Measurements from ENCODE around the gene AGAP2. TPM values are rescaled to one million over a fixed set of nuclear protein-coding genes. Genes with fewer than 3 reads are reported as not detected.

The AGAP2 gene
- total RNA-seq, 1 experiment from 2014 or later: 0.19 TPM

DNA sequence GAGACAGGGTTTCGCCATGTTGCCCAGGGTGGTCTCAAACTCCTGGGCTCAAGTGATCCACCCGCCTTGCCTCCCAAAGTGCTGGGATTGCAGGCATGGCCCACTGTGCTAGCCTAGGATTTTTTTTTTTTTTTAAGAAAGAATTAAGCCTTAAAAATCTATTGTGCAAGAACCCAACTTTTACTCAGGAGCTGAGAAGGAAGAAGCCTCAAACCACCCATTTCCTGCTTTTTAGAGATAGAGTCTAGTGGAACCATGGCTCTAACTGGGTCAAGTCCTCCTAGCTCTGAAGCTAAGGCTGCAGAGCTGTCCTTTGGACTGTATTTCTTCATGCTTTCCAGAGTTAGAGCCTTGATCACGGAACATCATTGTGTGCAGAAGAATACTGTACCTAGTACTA is 42.7 kb upstream of the AGAP2 start:
- ChIA-PET POLR2A (interaction anchor here (0.7 to 3.7 kb wide), 6 partner anchors 8 to 153 kb away, joined by 3 to 39 read pairs (median 3); partner anchors contain the start of genes CTDSP2, CYP27B1, EEF1AKMT3 and METTL1), CTCF (interaction anchor here (0.7 to 1.5 kb wide), 8 partner anchors 9 to 125 kb away, joined by 3 to 7 read pairs (median 4); partner anchors contain the start of genes EEF1AKMT3 and METTL1)
- H3K27ac Mint-ChIP-seq (ENCODE audit: low read depth, unreplicated experiment): peak overlapping the region; percentile 20
- no peak for DNase-seq (ENCODE audit: unreplicated experiment)
- intact Hi-C loops (cut with micrococcal nuclease): no loop called here
- no TSS peak for BruUV-seq (replicated peaks)
- H3K27me3 Mint-ChIP-seq (ENCODE audit: insufficient read depth, unreplicated experiment): no peaks in the 10 kb centered on the region
- no peaks in the 10 kb centered on the region for H3K9me3 Mint-ChIP-seq (ENCODE audit: unreplicated experiment)
- peaks cover 21% of the 10 kb centered on the region for H3K4me1 Mint-ChIP-seq (ENCODE audit: insufficient read depth, unreplicated experiment)
- peaks cover 36% of the 10 kb centered on the region for H3K36me3 Mint-ChIP-seq (ENCODE audit: insufficient read depth, unreplicated experiment)
- H3K4me3 Mint-ChIP-seq (ENCODE audit: unreplicated experiment): no peak overlapping the region
- no peak for TF ChIP-seq CTCF (IDR thresholded peaks at IDR 0.05; ENCODE audit: unreplicated experiment)

GRCh38 chr12:57780284-57780897 is 41.8 kb upstream of the AGAP2 start:
- H3K9me3 Mint-ChIP-seq (ENCODE audit: unreplicated experiment): no peaks in the 10 kb centered on the region
- POLR2A ChIA-PET: interaction anchor here (0.9 to 3.7 kb wide), 2 partner anchors 7 to 65 kb away, joined by 3 to 39 read pairs; partner anchors contain the start of genes EEF1AKMT3 and METTL1
- H3K4me1 Mint-ChIP-seq (ENCODE audit: insufficient read depth, unreplicated experiment): peaks cover 25% of the 10 kb centered on the region

DNA sequence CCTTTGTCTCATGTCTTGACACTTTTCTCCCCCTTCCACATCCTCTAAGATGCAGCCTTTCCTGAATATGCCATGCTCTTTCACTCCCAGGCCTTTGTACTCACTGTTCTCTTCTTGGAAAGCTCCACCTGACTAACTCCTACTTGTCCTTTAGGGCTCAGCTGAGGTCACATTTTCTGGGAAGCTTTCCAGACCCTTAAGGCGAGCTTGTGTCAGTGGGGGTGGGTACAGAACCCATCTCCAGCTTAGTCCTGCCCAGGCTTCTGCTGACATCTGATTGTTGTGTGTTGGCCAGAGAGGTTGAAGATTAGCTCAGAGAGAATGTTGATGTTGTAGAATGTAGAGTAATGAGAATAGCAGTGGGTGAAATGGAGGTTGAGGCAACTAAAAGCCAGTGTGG is 41.2 kb upstream of the AGAP2 start:
- no peak for TF ChIP-seq CTCF (IDR thresholded peaks at IDR 0.05; ENCODE audit: unreplicated experiment)
- intact Hi-C loops (cut with micrococcal nuclease): no loop called here
- Mint-ChIP-seq H3K27me3 (ENCODE audit: insufficient read depth, unreplicated experiment) (no peaks in the 10 kb centered on the region), H3K4me1 (ENCODE audit: insufficient read depth, unreplicated experiment) (peaks cover 25% of the 10 kb centered on the region), H3K9me3 (ENCODE audit: unreplicated experiment) (no peaks in the 10 kb centered on the region), H3K4me3 (ENCODE audit: unreplicated experiment) (no peak overlapping the region), H3K36me3 (ENCODE audit: insufficient read depth, unreplicated experiment) (peaks cover 31% of the 10 kb centered on the region), H3K27ac (ENCODE audit: low read depth, unreplicated experiment) (no peak overlapping the region)
- CTCF ChIA-PET: interaction anchor here (0.5 to 1.6 kb wide), 6 partner anchors 12 to 189 kb away, joined by 3 to 5 read pairs (median 3); partner anchors contain the start of genes CYP27B1 and PIP4K2C
- no TSS peak for BruUV-seq (replicated peaks)
- POLR2A ChIA-PET: interaction anchor here (0.7 to 0.9 kb wide), 2 partner anchors 66 to 130 kb away, joined by 3 read pairs; no protein-coding TSS in a partner anchor
- DNase-seq (ENCODE audit: unreplicated experiment): no peak

More at GRCh38 chr12:57780284-57780897, 41.8 kb upstream of the AGAP2 start:
- Mint-ChIP-seq H3K27ac (ENCODE audit: low read depth, unreplicated experiment) (no peak overlapping the region), H3K36me3 (ENCODE audit: insufficient read depth, unreplicated experiment) (peaks cover 37% of the 10 kb centered on the region), H3K27me3 (ENCODE audit: insufficient read depth, unreplicated experiment) (no peaks in the 10 kb centered on the region), H3K4me3 (ENCODE audit: unreplicated experiment) (no peak overlapping the region)
- no TSS peak for BruUV-seq (replicated peaks)
- no peak for TF ChIP-seq CTCF (IDR thresholded peaks at IDR 0.05; ENCODE audit: unreplicated experiment)
- DNase-seq (ENCODE audit: unreplicated experiment): no peak
- intact Hi-C loops (cut with micrococcal nuclease): no loop called here
- CTCF ChIA-PET: interaction anchor here (0.5 to 1.5 kb wide), 5 partner anchors 24 to 189 kb away, joined by 3 to 7 read pairs (median 5); partner anchors contain the start of gene PIP4K2C

DNA sequence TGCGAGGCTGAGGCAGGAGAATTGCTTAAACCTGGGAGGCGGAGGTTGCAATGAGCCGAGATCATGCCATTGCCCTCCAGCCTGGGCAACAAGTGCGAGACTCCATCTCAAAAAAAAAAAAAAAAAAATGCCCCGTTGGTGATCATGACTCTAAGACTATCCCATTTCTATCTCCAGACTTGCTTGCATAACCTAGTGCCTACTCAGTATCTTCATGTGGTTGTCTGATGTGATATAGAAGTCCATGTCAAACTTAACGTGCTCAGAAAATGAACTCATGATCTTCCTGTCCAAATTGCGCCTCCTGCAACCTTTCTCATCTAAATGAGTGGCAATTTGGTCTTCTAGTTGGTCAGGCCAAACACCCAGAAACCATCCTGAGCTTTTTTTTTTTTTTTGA is 39.4 kb upstream of the AGAP2 start:
- TF ChIP-seq CTCF (IDR thresholded peaks at IDR 0.05; ENCODE audit: unreplicated experiment): no peak
- Mint-ChIP-seq H3K36me3 (ENCODE audit: insufficient read depth, unreplicated experiment) (peaks cover 21% of the 10 kb centered on the region), H3K4me3 (ENCODE audit: unreplicated experiment) (no peak overlapping the region), H3K27me3 (ENCODE audit: insufficient read depth, unreplicated experiment) (no peaks in the 10 kb centered on the region), H3K27ac (ENCODE audit: low read depth, unreplicated experiment) (no peak overlapping the region), H3K9me3 (ENCODE audit: unreplicated experiment) (no peaks in the 10 kb centered on the region), H3K4me1 (ENCODE audit: insufficient read depth, unreplicated experiment) (peaks cover 30% of the 10 kb centered on the region)
- POLR2A ChIA-PET: interaction anchor here (0.7 to 1.0 kb wide), 3 partner anchors 22 to 158 kb away, joined by 3 to 6 read pairs (median 3); partner anchors contain the start of gene CDK4
- CTCF ChIA-PET: no interaction called here
- no peak for DNase-seq (ENCODE audit: unreplicated experiment)
- BruUV-seq (replicated peaks): no TSS peak
- intact Hi-C loops (cut with micrococcal nuclease): no loop called here

All from MCF 10A (cell line).